KMS-11 (cell line): Measurements from ENCODE around the gene APCDD1.

Experiments used
- H2AFZ ChIP-seq: fragments of 200-600 bp; sonication (generic); 2 replicates; pipeline ENCODE4 v1.6.1; 2016; ENCODE audit warnings: antibody characterized with exemption, mixed run types, low read depth
- H3K27ac ChIP-seq: fragments of 200-600 bp; sonication (generic); 2 replicates; pipeline ENCODE4 v1.6.1; 2016; ENCODE audit warnings: mild to moderate bottlenecking, mixed run types
- H3K27me3 ChIP-seq: fragments of 200-600 bp; sonication (generic); 2 replicates; pipeline ENCODE4 v1.6.1; 2017; ENCODE audit warnings: mild to moderate bottlenecking, low read depth, mixed run types, moderate library complexity; ENCODE audit not compliant: insufficient read depth
- H3K36me3 ChIP-seq: fragments of 200-600 bp; sonication (generic); 2 replicates; pipeline ENCODE4 v1.6.1; 2017; ENCODE audit warnings: mild to moderate bottlenecking, mixed run types; ENCODE audit not compliant: insufficient read depth
- H3K4me1 ChIP-seq: fragments of 200-600 bp; sonication (generic); 2 replicates; pipeline ENCODE4 v1.6.1; 2016; ENCODE audit warnings: mild to moderate bottlenecking, low read depth, mixed run types; ENCODE audit not compliant: poor library complexity, severe bottlenecking
- H3K4me2 ChIP-seq: fragments of 200-600 bp; sonication (generic); 2 replicates; pipeline ENCODE4 v1.7.0; 2016; ENCODE audit warnings: mild to moderate bottlenecking, mixed run types
- H3K4me3 ChIP-seq: fragments of 200-600 bp; sonication (generic); IDR thresholded peaks from 2 replicates; pipeline ENCODE4 v1.6.1; 2017; ENCODE audit warnings: low read depth, low read length, mixed read lengths; ENCODE audit not compliant: insufficient read depth
- H3K79me2 ChIP-seq: fragments of 200-600 bp; sonication (generic); 2 replicates; pipeline ENCODE4 v1.6.1; 2016; ENCODE audit warnings: low read depth, mixed run types; ENCODE audit not compliant: insufficient read depth
- H3K9ac ChIP-seq: fragments of 200-600 bp; sonication (generic); 2 replicates; pipeline ENCODE4 v1.6.1; 2016; ENCODE audit warnings: mild to moderate bottlenecking, mixed run types
- H4K20me1 ChIP-seq: fragments of 200-600 bp; sonication (generic); 2 replicates; pipeline ENCODE4 v1.6.1; 2016; ENCODE audit warnings: mild to moderate bottlenecking, mixed run types; ENCODE audit not compliant: insufficient read depth
- TF ChIP-seq, protein P1 (sequence below): fragments of 200-600 bp; sonication (generic); conservative IDR thresholded peaks from 2 replicates; pipeline ENCODE4 v1.6.1; 2017; ENCODE audit warnings: low read depth, mild to moderate bottlenecking, antibody characterized with exemption, low read length, moderate library complexity, mixed read lengths

APCDD1 gene

DNA sequence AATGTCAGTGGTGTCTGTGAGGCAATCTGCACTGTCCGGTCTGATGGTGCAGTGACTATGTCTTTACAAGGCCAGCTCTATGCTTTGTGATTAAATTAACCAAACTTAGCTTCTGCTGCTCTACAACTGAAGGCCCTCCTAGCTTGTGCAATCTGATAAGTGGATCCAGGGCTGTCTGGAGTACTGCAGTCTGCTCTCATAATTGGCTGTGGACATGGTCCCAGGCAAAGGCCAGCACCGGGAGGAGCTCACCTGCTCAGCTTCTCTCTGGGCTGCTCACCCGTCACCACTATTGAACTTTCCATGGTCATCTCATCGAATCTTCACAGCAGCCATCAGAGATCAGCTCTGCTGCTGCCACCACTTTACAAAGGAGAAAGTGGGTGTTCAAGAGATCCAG lies 13.0 kb upstream of the APCDD1 start:
- Histone ChIP-seq H3K4me1 (no peaks in the 10 kb centered on the region), H3K4me3 (no peak overlapping the region), H3K9ac (no peak overlapping the region), H3K36me3 (no peaks in the 10 kb centered on the region), H3K27me3 (no peaks in the 10 kb centered on the region), H4K20me1 (no peaks in the 10 kb centered on the region), H2AFZ (no peak overlapping the region), H3K4me2 (no peak overlapping the region), H3K79me2 (no peaks in the 10 kb centered on the region), H3K27ac (no peak overlapping the region)
- TF ChIP-seq, protein P1, sequence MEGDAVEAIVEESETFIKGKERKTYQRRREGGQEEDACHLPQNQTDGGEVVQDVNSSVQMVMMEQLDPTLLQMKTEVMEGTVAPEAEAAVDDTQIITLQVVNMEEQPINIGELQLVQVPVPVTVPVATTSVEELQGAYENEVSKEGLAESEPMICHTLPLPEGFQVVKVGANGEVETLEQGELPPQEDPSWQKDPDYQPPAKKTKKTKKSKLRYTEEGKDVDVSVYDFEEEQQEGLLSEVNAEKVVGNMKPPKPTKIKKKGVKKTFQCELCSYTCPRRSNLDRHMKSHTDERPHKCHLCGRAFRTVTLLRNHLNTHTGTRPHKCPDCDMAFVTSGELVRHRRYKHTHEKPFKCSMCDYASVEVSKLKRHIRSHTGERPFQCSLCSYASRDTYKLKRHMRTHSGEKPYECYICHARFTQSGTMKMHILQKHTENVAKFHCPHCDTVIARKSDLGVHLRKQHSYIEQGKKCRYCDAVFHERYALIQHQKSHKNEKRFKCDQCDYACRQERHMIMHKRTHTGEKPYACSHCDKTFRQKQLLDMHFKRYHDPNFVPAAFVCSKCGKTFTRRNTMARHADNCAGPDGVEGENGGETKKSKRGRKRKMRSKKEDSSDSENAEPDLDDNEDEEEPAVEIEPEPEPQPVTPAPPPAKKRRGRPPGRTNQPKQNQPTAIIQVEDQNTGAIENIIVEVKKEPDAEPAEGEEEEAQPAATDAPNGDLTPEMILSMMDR, result no peak

DNA sequence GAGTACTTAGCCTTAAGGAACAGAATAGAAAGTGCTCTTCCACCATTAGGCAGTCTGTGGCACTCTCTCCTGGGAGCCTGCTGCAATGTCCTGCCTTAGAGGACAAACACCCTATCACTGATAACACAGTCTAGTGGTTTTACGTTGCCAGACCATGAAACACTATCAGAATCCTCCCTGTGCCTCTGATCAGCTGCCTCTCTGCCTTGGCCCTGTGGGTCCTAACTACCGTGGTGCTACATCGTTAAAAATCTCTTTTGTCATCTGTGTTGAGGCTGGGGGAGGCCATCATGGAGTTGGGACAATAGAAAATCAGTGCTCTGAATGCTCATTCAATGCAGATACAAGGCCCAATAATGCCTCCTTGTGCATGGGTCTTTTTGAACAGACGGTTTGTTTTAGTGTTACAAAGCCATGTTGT lies 11.9 kb upstream of the APCDD1 start:
- H3K9ac ChIP-seq, result no peak overlapping the region
- no peaks in the 10 kb centered on the region for H4K20me1 ChIP-seq
- no peak overlapping the region for H2AFZ ChIP-seq
- no peak overlapping the region for H3K4me2 ChIP-seq
- TF ChIP-seq, protein P1, result no peak
- H3K27ac ChIP-seq, result no peak overlapping the region
- H3K36me3 ChIP-seq, result no peaks in the 10 kb centered on the region
- H3K27me3 ChIP-seq, result no peaks in the 10 kb centered on the region
- H3K4me1 ChIP-seq, result no peaks in the 10 kb centered on the region
- no peaks in the 10 kb centered on the region for H3K79me2 ChIP-seq
- H3K4me3 ChIP-seq, result no peak overlapping the region

DNA sequence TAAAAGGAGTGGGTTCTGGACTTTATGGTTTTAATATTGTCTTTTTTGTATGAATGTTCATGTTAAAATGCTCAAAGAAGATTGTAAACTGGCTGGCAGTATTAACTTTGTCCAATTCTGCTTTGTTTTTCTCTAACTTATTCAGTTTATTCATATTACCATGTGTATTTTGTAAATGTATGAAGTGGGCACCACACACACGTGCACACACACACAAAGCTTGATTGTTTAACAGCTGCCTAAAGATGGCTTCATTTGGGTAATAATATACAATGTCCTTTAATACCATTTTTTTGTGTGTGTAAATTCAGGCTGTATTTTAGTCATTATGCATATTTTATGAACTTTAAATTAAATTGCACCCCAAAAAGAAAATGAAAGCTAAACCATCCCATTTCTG lies 11.4 kb upstream of the APCDD1 start:
- H4K20me1 ChIP-seq, result no peaks in the 10 kb centered on the region
- H3K4me2 ChIP-seq, result no peak overlapping the region
- TF ChIP-seq, protein P1, result no peak
- no peaks in the 10 kb centered on the region for H3K36me3 ChIP-seq
- H3K9ac ChIP-seq, result no peak overlapping the region
- H3K27me3 ChIP-seq, result no peaks in the 10 kb centered on the region
- H3K4me3 ChIP-seq, result no peak overlapping the region
- no peaks in the 10 kb centered on the region for H3K79me2 ChIP-seq
- no peaks in the 10 kb centered on the region for H3K4me1 ChIP-seq
- H3K27ac ChIP-seq, result no peak overlapping the region
- H2AFZ ChIP-seq, result no peak overlapping the region

- Histone ChIP-seq H4K20me1 (no peaks in the 10 kb centered on the region), H3K4me1 (no peaks in the 10 kb centered on the region), H3K4me3 (no peak overlapping the region), H3K27me3 (no peaks in the 10 kb centered on the region), H2AFZ (no peak overlapping the region), H3K4me2 (no peak overlapping the region), H3K79me2 (no peaks in the 10 kb centered on the region), H3K36me3 (no peaks in the 10 kb centered on the region), H3K27ac (no peak overlapping the region), H3K9ac (no peak overlapping the region)
- TF ChIP-seq, protein P1, result no peak
Measured at GRCh38 chr18:10444314-10445006, 10.0 kb upstream of the APCDD1 start.
